Fibroblast of lung (primary cell): ENCODE measurements around the gene CHCHD1.

ENCODE experiments used
- CTCF ChIP-seq, 2 donors: IDR thresholded peaks in 1 of 2; conservative IDR thresholded peaks in 1 of 2; 1 replicate in 1 of 2; 2 replicates in 1 of 2; pipeline ENCODE4 v1.5.1; 2011 to 2012; ENCODE audit warnings: low read length in 2 of 2, control low read depth in 1 of 2, inconsistent platforms in 1 of 2, low read depth in 1 of 2, mild to moderate bottlenecking in 1 of 2
- EZH2 ChIP-seq: IDR thresholded peaks from 2 replicates; pipeline ENCODE4 v1.5.1; 2012; ENCODE audit warnings: low read length, control low read depth, mild to moderate bottlenecking; ENCODE audit errors: missing control alignments

DNA sequence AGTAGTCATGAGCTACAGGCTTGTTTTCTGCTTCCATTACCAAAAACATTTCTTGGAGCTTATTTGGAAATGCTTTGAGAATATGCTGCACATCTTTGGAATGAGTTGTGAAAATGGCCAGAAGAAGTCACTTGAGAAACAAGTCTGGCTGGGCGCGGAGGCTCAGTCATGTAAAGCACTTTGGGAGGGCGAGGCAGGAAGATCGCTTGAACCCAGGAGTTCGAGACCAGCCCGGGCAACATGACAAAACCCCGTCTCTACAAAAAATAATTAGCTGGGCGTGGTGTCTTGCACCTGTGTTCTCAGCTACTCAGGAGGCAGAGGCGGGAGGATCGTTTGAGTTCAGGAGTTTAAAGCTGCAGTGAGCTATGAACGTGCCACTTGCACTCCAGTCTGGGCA is 882 bp upstream of the CHCHD1 start:
- TF ChIP-seq CTCF (conservative IDR thresholded peaks at IDR 0.05 in 1 of 2, IDR thresholded peaks at IDR 0.05 in 1 of 2; ENCODE audit: low read depth in 1 of 2, low read length in 2 of 2) (no peak), EZH2 (no peak)
